Mucosa of descending colon (tissue), 3 donors: ENCODE data around the gene MOCS2. TPM values are rescaled to one million over a fixed set of nuclear protein-coding genes. Genes with fewer than 3 reads are reported as not detected.
"Not testable (repeated sequence)": the region's sequence is repeated elsewhere in the genome, so short reads cannot be mapped to it uniquely, and the experiment has no call there.

Source experiments
- ATAC-seq: fragments of 200-7000 bp; cut with Tn5 transposase; one replicate; pipeline ENCODE4 v1.9.1; 2020; ENCODE audit warnings: mild to moderate bottlenecking, moderate library complexity
- DNase-seq, 3 donors: peaks; one replicate each; pipeline ENCODE4 v3.0.0-alpha.2; 2020
- H3K36me3 ChIP-seq: fragments of 200-600 bp; one replicate; pipeline ENCODE4 v1.8.0; 2021; ENCODE audit warnings: low read depth, mild to moderate bottlenecking
- H3K4me1 ChIP-seq: fragments of 200-600 bp; one replicate; pipeline ENCODE4 v1.8.0; 2021; ENCODE audit warnings: low read depth, mild to moderate bottlenecking
- H3K4me3 ChIP-seq: fragments of 200-600 bp; one replicate; pipeline ENCODE4 v1.8.0; 2021; ENCODE audit warnings: mild to moderate bottlenecking
- H3K9me3 ChIP-seq: fragments of 200-600 bp; one replicate; pipeline ENCODE4 v1.8.0; 2021; ENCODE audit warnings: mild to moderate bottlenecking
- intact Hi-C, 2 donors: fragments of 100-400 bp; cut with DNase I in 1 of 2; cut with micrococcal nuclease in 1 of 2; formaldehyde crosslinking; loops; one replicate each; pipeline versions ENCODE4 v1.11.0 to v1.11.1; 2022; cut with DNase I, micrococcal nuclease
- total RNA-seq, 3 donors: library from RNA; stranded (reverse); fragmentation: NEBNext Ultra II Directional in 2 of 3; extraction: Animal tissue kit (Norgen Biotek cat#: 25700) in 2 of 3; gene quantifications; one replicate each; pipeline versions ENCODE4 v1.2.1 to v1.2.4, GENCODE V29; 2021 to 2023
- TF ChIP-seq, protein P1 (sequence below): fragments of 200-600 bp; IDR thresholded peaks from one replicate; pipeline ENCODE4 v1.8.0; 2022; ENCODE audit warnings: antibody characterized with exemption, mild to moderate bottlenecking
- donor health status: DM: no; HTN: no; CAD: no; lungs with moderate emphysema.
- donor health status: DM: no; HTN: no; CAD: no.
- donor health status: DM: no; HTN: yes; CAD: no.

MOCS2 gene
- total RNA-seq, 3 donors from 2014 or later: 16.7 to 48.7 (median 28.9) TPM

- Histone ChIP-seq H3K4me1 (peaks cover 3% of the 10 kb centered on the region), H3K36me3 (no peaks in the 10 kb centered on the region), H3K4me3 (no peak overlapping the region), H3K9me3 (no peaks in the 10 kb centered on the region)
- DNase-seq: no peak
- TF ChIP-seq, protein P1, sequence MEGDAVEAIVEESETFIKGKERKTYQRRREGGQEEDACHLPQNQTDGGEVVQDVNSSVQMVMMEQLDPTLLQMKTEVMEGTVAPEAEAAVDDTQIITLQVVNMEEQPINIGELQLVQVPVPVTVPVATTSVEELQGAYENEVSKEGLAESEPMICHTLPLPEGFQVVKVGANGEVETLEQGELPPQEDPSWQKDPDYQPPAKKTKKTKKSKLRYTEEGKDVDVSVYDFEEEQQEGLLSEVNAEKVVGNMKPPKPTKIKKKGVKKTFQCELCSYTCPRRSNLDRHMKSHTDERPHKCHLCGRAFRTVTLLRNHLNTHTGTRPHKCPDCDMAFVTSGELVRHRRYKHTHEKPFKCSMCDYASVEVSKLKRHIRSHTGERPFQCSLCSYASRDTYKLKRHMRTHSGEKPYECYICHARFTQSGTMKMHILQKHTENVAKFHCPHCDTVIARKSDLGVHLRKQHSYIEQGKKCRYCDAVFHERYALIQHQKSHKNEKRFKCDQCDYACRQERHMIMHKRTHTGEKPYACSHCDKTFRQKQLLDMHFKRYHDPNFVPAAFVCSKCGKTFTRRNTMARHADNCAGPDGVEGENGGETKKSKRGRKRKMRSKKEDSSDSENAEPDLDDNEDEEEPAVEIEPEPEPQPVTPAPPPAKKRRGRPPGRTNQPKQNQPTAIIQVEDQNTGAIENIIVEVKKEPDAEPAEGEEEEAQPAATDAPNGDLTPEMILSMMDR: no peak
- ATAC-seq: no peak
- intact Hi-C loops: no loop called here
Measured at GRCh38 chr5:53114988-53115387, 5.4 kb upstream of the MOCS2 start.

DNA sequence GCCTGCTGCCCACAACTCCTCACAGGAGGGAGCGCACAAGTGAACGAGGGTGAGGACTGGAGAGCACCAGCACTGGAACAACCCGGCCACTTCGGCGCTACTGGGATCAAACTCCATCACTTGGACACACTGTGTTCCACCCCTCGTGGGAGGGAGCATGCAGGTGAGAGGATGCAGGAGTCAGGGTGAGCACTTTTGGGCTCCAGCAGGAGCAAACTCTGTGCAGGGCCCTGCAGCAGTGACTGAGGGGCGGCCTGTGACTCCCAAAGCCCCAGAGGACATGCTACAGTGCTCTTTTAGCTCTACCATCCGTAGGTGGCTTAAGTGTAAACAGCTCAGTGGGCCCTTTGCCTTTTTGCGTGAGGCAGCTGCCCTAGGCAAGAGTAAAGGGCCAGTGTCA lies 4.4 kb upstream of the MOCS2 start:
- no peak for ATAC-seq
- peaks cover 3% of the 10 kb centered on the region for H3K4me1 ChIP-seq
- intact Hi-C loops: no loop called here
- no peaks in the 10 kb centered on the region for H3K9me3 ChIP-seq
- H3K4me3 ChIP-seq: no peak overlapping the region
- no peak for DNase-seq
- no peaks in the 10 kb centered on the region for H3K36me3 ChIP-seq
- TF ChIP-seq, protein P1: no peak

DNA sequence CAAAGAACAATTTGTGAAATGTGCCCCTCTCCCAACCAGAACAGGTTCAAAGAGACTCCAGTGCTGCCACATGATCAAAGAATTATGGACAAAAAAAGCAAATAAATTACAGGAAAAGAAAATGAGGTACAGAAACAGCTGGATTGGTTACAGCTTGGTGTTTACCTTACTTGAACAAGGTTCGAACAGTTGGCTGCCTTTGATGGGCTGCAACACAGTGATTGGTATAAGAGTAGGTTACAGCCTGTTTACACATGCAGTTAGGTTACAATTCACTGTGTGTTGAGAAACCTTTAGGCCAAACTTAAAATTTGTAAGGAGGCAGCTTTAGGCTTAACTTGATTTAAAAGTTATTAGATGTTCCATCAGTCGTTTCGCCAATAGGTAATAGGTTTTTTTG lies 3.4 kb upstream of the MOCS2 start:
- no peaks in the 10 kb centered on the region for H3K9me3 ChIP-seq
- H3K4me1 ChIP-seq: peaks cover 6% of the 10 kb centered on the region
- no peak overlapping the region for H3K4me3 ChIP-seq
- intact Hi-C loops: no loop called here
- TF ChIP-seq, protein P1: no peak
- no peaks in the 10 kb centered on the region for H3K36me3 ChIP-seq
- no peak for DNase-seq
- ATAC-seq: no peak

- H3K9me3 ChIP-seq, H3K4me3 ChIP-seq, DNase-seq, H3K36me3 ChIP-seq, intact Hi-C loops, H3K4me1 ChIP-seq, ATAC-seq: not testable (repeated sequence)
Measured at GRCh38 chr5:53112307-53112706, 2.8 kb upstream of the MOCS2 start.

GRCh38 chr5:53111139-53111538 lies 1.6 kb upstream of the MOCS2 start:
- ATAC-seq (no peak), DNase-seq (no peak)
- intact Hi-C loops: no loop called here
- Histone ChIP-seq H3K9me3 (no peaks in the 10 kb centered on the region), H3K4me1 (peaks cover 8% of the 10 kb centered on the region), H3K36me3 (no peaks in the 10 kb centered on the region), H3K4me3 (no peak overlapping the region)
- TF ChIP-seq, protein P1: no peak

- DNase-seq (peak in 2 of 3 donors; percentile 35 to 46), ATAC-seq (peak; percentile 18)
- Histone ChIP-seq H3K4me3 (peak overlapping the region; percentile 31), H3K9me3 (no peaks in the 10 kb centered on the region), H3K4me1 (peaks cover 8% of the 10 kb centered on the region), H3K36me3 (no peaks in the 10 kb centered on the region)
- intact Hi-C loops: no loop called here
- TF ChIP-seq, protein P1: no peak
Measured at GRCh38 chr5:53110156-53110555, 599 bp upstream of the MOCS2 start.
